Fibroblast of skin of left biceps (primary cell): ENCODE measurements around the gene IQSEC1.

Experiments
- DNase-seq, 2 experiments: peaks; one replicate each; pipeline ENCODE4 v3.0.0-alpha.2; 2013; ENCODE audit warnings: low read depth in 2 of 2

Gene IQSEC1

GRCh38 chr3:12968541-12968940 is 104.7 kb downstream of the IQSEC1 start:
- no peak for DNase-seq

GRCh38 chr3:12967606-12968351 is 105.5 kb downstream of the IQSEC1 start:
- peak; percentile 67 to 70 for DNase-seq

GRCh38 chr3:12966847-12967605 is 106.2 kb downstream of the IQSEC1 start:
- no peak for DNase-seq

GRCh38 chr3:12965999-12966846 is 107.0 kb downstream of the IQSEC1 start:
- DNase-seq: no peak

- no peak for DNase-seq
Observed at GRCh38 chr3:12964711-12965612, 108.3 kb downstream of the IQSEC1 start.

GRCh38 chr3:12963922-12964701 is 109.1 kb downstream of the IQSEC1 start:
- DNase-seq: no peak

GRCh38 chr3:12963231-12963896 is 109.9 kb downstream of the IQSEC1 start:
- no peak for DNase-seq

- no peak for DNase-seq
Observed at GRCh38 chr3:12962292-12962691, 110.9 kb downstream of the IQSEC1 start.

GRCh38 chr3:12961697-12962036 is 111.6 kb downstream of the IQSEC1 start:
- no peak for DNase-seq

- no peak for DNase-seq
Observed at GRCh38 chr3:12961007-12961696, 112.1 kb downstream of the IQSEC1 start.

- no peak for DNase-seq
Observed at GRCh38 chr3:12960497-12960896, 112.7 kb downstream of the IQSEC1 start.

- DNase-seq: no peak
Observed at GRCh38 chr3:12959838-12960378, 113.3 kb downstream of the IQSEC1 start.

- no peak for DNase-seq
Observed at GRCh38 chr3:12959410-12959809, 113.8 kb downstream of the IQSEC1 start.

- no peak for DNase-seq
Observed at GRCh38 chr3:12957824-12958792, 115.1 kb downstream of the IQSEC1 start.

- DNase-seq: no peak
Observed at GRCh38 chr3:12957339-12957738, 115.9 kb downstream of the IQSEC1 start.

- DNase-seq: no peak
Observed at GRCh38 chr3:12956316-12956660, 116.9 kb downstream of the IQSEC1 start.

- no peak for DNase-seq
Observed at GRCh38 chr3:12955651-12956315, 117.4 kb downstream of the IQSEC1 start.
